Calu3 (cell line): ENCODE data around the gene PRKRIP1. TPM values are rescaled to one million over a fixed set of nuclear protein-coding genes. Genes with fewer than 3 reads are reported as not detected.
"Not testable (repeated sequence)": the region's sequence is repeated elsewhere in the genome, so short reads cannot be mapped to it uniquely, and the experiment has no call there.

Experiments used
- BruUV-seq: library from RNA; stranded (reverse); fragments of 400-500 nt; replicated peaks from 2 replicates; lab custom pipeline; 2021; lab: Mats Ljungman, UMichigan
- CTCF ChIA-PET: fragments of 300-600 bp; sonication (Branson Sonifier 250); formaldehyde crosslinking; loops from one replicate; lab custom pipeline; 2022; ENCODE audit warnings: antibody characterized with exemption; lab: Charles Lee
- DNase-seq: peaks from one replicate; pipeline ENCODE4 v3.0.0; 2022
- H3K27ac Mint-ChIP-seq: one replicate; pipeline ENCODE4 v1.8.0; 2022; ENCODE audit warnings: mixed read lengths; ENCODE audit not compliant: unreplicated experiment
- H3K27me3 Mint-ChIP-seq: one replicate; pipeline ENCODE4 v1.8.0; 2022; ENCODE audit warnings: mixed read lengths; ENCODE audit not compliant: unreplicated experiment
- H3K36me3 Mint-ChIP-seq: one replicate; pipeline ENCODE4 v1.8.0; 2022; ENCODE audit warnings: mild to moderate bottlenecking, moderate library complexity, mixed read lengths; ENCODE audit not compliant: insufficient read depth, unreplicated experiment
- H3K4me1 Mint-ChIP-seq: one replicate; pipeline ENCODE4 v1.8.0; 2022; ENCODE audit warnings: mild to moderate bottlenecking, low read depth, mixed read lengths; ENCODE audit not compliant: unreplicated experiment
- H3K4me3 Mint-ChIP-seq: one replicate; pipeline ENCODE4 v1.8.0; 2022; ENCODE audit warnings: mild to moderate bottlenecking, low read depth, moderate library complexity, mixed read lengths; ENCODE audit not compliant: unreplicated experiment
- H3K9me3 Mint-ChIP-seq: one replicate; pipeline ENCODE4 v1.8.0; 2022; ENCODE audit warnings: low read depth, mixed read lengths; ENCODE audit not compliant: unreplicated experiment
- CTCF ChIP-seq: fragments of 200-600 bp; IDR thresholded peaks from one replicate; pipeline ENCODE4 v1.8.0; 2022; ENCODE audit warnings: antibody characterized with exemption; ENCODE audit not compliant: unreplicated experiment
- intact Hi-C: fragments of 100-400 bp; cut with micrococcal nuclease; formaldehyde crosslinking; loops from one replicate; pipeline ENCODE4 v1.10.0; 2022; ENCODE audit not compliant: unreplicated experiment
- total RNA-seq: library from RNA; stranded (reverse); gene quantifications from 2 replicates; pipeline ENCODE4 v1.2.3, GENCODE V29; 2022

Gene PRKRIP1
- total RNA-seq, 1 experiment from 2014 or later: 20.2 TPM

GRCh38 chr7:102469972-102470825, 74.0 kb downstream of the PRKRIP1 start:
- TF ChIP-seq CTCF: no peak
- H3K9me3 Mint-ChIP-seq: no peaks in the 10 kb centered on the region
- H3K4me3 Mint-ChIP-seq: no peak overlapping the region
- peaks cover 21% of the 10 kb centered on the region for H3K36me3 Mint-ChIP-seq
- CTCF ChIA-PET: no interaction called here
- DNase-seq: no peak
- H3K27me3 Mint-ChIP-seq: no peaks in the 10 kb centered on the region
- H3K27ac Mint-ChIP-seq: no peak overlapping the region
- no TSS peak for BruUV-seq
- intact Hi-C loops: no loop called here
- H3K4me1 Mint-ChIP-seq: no peaks in the 10 kb centered on the region

GRCh38 chr7:102471791-102472125, 75.6 kb downstream of the PRKRIP1 start:
- BruUV-seq: no TSS peak
- no peak for DNase-seq
- H3K36me3 Mint-ChIP-seq: peaks cover 13% of the 10 kb centered on the region
- no peaks in the 10 kb centered on the region for H3K4me1 Mint-ChIP-seq
- no peak for TF ChIP-seq CTCF
- CTCF ChIA-PET: no interaction called here
- no peaks in the 10 kb centered on the region for H3K27me3 Mint-ChIP-seq
- H3K4me3 Mint-ChIP-seq: no peak overlapping the region
- intact Hi-C loops: no loop called here
- no peak overlapping the region for H3K27ac Mint-ChIP-seq
- no peaks in the 10 kb centered on the region for H3K9me3 Mint-ChIP-seq

- no peaks in the 10 kb centered on the region for H3K27me3 Mint-ChIP-seq
- DNase-seq: no peak
- CTCF ChIA-PET: no interaction called here
- BruUV-seq: no TSS peak
- intact Hi-C loops: no loop called here
- no peak overlapping the region for H3K27ac Mint-ChIP-seq
- no peak for TF ChIP-seq CTCF
- H3K36me3 Mint-ChIP-seq: peaks cover 7% of the 10 kb centered on the region
- H3K4me1 Mint-ChIP-seq: no peaks in the 10 kb centered on the region
- no peaks in the 10 kb centered on the region for H3K9me3 Mint-ChIP-seq
- H3K4me3 Mint-ChIP-seq: no peak overlapping the region
Observed at GRCh38 chr7:102472126-102473041, 76.2 kb downstream of the PRKRIP1 start.

GRCh38 chr7:102473271-102473991, 77.3 kb downstream of the PRKRIP1 start:
- BruUV-seq: no TSS peak

GRCh38 chr7:102474116-102474515, 78.0 kb downstream of the PRKRIP1 start:
- H3K27ac Mint-ChIP-seq, H3K4me1 Mint-ChIP-seq, CTCF ChIA-PET, H3K36me3 Mint-ChIP-seq, H3K27me3 Mint-ChIP-seq, BruUV-seq, H3K9me3 Mint-ChIP-seq, intact Hi-C loops, H3K4me3 Mint-ChIP-seq, DNase-seq: not testable (repeated sequence)

More at GRCh38 chr7:102473271-102473991, 77.3 kb downstream of the PRKRIP1 start:
- Mint-ChIP-seq H3K4me3 (no peak overlapping the region), H3K36me3 (peaks cover 7% of the 10 kb centered on the region), H3K4me1 (no peaks in the 10 kb centered on the region), H3K27me3 (no peaks in the 10 kb centered on the region), H3K9me3 (no peaks in the 10 kb centered on the region), H3K27ac (no peak overlapping the region)
- DNase-seq: no peak
- no peak for TF ChIP-seq CTCF
- CTCF ChIA-PET: no interaction called here
- intact Hi-C loops: no loop called here

- H3K4me1 Mint-ChIP-seq, DNase-seq, CTCF ChIA-PET, H3K4me3 Mint-ChIP-seq, BruUV-seq, intact Hi-C loops, H3K27me3 Mint-ChIP-seq, H3K9me3 Mint-ChIP-seq, H3K36me3 Mint-ChIP-seq, H3K27ac Mint-ChIP-seq: not testable (repeated sequence)
Observed at GRCh38 chr7:102474736-102475435, 78.7 kb downstream of the PRKRIP1 start.
